H1 (cell line): ENCODE measurements around the gene XPNPEP1. TPM values are rescaled to one million over a fixed set of nuclear protein-coding genes. Genes with fewer than 3 reads are reported as not detected.

Source experiments
- CEBPB ChIP-seq: IDR thresholded peaks from 2 replicates; pipeline ENCODE4 v1.6.1; 2012; ENCODE audit warnings: low read depth, low read length
- NANOG ChIP-seq: IDR thresholded peaks from 2 replicates; pipeline ENCODE4 v1.6.1; 2011; ENCODE audit warnings: low read length, low read depth, mild to moderate bottlenecking, inconsistent platforms; ENCODE audit not compliant: insufficient read depth, poor library complexity, severe bottlenecking
- SIN3A ChIP-seq, 2 experiments: IDR thresholded peaks in 1 of 2; conservative IDR thresholded peaks in 1 of 2; 2 replicates each; pipeline ENCODE4 v1.6.1; 2011 to 2012; ENCODE audit warnings: low read length in 2 of 2, improper control_type of control experiment in 1 of 2, low read depth in 1 of 2, mild to moderate bottlenecking in 1 of 2
- polyA plus RNA-seq, 7 experiments: library from polyadenylated mRNA; depleted of rRNA in 3 of 7; stranded (reverse) in 5 of 7; unstranded in 2 of 7; fragments of >200 nt in 5 of 7; fragments of 200-250 nt in 2 of 7; gene quantifications; 1 replicate in 5 of 7; 2 replicates in 1 of 7; 4 replicates in 1 of 7; pipeline versions ENCODE4 v1.2.1 to v1.2.3, GENCODE V29; 2011 to 2013; ENCODE audit warnings: missing spikeins in 2 of 7, mixed read lengths in 2 of 7
- total RNA-seq: library from RNA; stranded (reverse); fragmentation: NEBNext Ultra II Directional; extraction: Animal tissue kit (Norgen Biotek cat#: 25700); gene quantifications from 2 replicates; pipeline ENCODE4 v1.2.1, GENCODE V29; 2021
- TF ChIP-seq, protein P1 (sequence below): fragments of 300-600 bp; sonication (generic); IDR thresholded peaks from 2 replicates; pipeline ENCODE4 v1.7.1; 2012; ENCODE audit warnings: low read length, moderate library complexity, mild to moderate bottlenecking, inconsistent platforms; ENCODE audit not compliant: insufficient replicate concordance
- TF ChIP-seq, protein P2 (sequence below): IDR thresholded peaks from 2 replicates; pipeline ENCODE4 v1.6.1; 2011; ENCODE audit warnings: low read depth, mild to moderate bottlenecking, low read length; ENCODE audit not compliant: insufficient read depth

XPNPEP1 gene
- total and polyA plus RNA-seq, 2 of the 8 experiments (the other 6 are each of a cell fraction or from before 2014, with no cell fraction given), result 61.1 to 201 TPM

DNA sequence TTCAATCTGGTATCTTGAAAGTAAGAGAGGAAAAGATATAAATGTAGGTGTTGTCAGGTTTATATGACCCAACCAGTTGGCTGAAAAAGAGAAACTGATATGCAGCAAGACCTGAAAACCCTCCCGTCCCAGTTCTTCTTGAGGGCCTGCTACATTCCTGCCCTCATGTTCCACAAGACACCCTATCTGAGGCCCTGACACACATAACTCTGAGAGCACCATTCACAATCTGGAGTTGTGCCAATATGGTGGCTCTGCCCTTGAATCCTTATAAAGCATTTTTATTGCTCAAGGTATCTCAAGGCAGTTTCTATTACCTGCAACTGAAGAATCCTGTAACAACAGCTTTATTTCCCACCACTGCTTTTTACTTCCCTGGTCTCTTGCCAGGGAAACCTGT, 17.0 kb downstream of the XPNPEP1 start (continued):
- TF ChIP-seq, protein P1, sequence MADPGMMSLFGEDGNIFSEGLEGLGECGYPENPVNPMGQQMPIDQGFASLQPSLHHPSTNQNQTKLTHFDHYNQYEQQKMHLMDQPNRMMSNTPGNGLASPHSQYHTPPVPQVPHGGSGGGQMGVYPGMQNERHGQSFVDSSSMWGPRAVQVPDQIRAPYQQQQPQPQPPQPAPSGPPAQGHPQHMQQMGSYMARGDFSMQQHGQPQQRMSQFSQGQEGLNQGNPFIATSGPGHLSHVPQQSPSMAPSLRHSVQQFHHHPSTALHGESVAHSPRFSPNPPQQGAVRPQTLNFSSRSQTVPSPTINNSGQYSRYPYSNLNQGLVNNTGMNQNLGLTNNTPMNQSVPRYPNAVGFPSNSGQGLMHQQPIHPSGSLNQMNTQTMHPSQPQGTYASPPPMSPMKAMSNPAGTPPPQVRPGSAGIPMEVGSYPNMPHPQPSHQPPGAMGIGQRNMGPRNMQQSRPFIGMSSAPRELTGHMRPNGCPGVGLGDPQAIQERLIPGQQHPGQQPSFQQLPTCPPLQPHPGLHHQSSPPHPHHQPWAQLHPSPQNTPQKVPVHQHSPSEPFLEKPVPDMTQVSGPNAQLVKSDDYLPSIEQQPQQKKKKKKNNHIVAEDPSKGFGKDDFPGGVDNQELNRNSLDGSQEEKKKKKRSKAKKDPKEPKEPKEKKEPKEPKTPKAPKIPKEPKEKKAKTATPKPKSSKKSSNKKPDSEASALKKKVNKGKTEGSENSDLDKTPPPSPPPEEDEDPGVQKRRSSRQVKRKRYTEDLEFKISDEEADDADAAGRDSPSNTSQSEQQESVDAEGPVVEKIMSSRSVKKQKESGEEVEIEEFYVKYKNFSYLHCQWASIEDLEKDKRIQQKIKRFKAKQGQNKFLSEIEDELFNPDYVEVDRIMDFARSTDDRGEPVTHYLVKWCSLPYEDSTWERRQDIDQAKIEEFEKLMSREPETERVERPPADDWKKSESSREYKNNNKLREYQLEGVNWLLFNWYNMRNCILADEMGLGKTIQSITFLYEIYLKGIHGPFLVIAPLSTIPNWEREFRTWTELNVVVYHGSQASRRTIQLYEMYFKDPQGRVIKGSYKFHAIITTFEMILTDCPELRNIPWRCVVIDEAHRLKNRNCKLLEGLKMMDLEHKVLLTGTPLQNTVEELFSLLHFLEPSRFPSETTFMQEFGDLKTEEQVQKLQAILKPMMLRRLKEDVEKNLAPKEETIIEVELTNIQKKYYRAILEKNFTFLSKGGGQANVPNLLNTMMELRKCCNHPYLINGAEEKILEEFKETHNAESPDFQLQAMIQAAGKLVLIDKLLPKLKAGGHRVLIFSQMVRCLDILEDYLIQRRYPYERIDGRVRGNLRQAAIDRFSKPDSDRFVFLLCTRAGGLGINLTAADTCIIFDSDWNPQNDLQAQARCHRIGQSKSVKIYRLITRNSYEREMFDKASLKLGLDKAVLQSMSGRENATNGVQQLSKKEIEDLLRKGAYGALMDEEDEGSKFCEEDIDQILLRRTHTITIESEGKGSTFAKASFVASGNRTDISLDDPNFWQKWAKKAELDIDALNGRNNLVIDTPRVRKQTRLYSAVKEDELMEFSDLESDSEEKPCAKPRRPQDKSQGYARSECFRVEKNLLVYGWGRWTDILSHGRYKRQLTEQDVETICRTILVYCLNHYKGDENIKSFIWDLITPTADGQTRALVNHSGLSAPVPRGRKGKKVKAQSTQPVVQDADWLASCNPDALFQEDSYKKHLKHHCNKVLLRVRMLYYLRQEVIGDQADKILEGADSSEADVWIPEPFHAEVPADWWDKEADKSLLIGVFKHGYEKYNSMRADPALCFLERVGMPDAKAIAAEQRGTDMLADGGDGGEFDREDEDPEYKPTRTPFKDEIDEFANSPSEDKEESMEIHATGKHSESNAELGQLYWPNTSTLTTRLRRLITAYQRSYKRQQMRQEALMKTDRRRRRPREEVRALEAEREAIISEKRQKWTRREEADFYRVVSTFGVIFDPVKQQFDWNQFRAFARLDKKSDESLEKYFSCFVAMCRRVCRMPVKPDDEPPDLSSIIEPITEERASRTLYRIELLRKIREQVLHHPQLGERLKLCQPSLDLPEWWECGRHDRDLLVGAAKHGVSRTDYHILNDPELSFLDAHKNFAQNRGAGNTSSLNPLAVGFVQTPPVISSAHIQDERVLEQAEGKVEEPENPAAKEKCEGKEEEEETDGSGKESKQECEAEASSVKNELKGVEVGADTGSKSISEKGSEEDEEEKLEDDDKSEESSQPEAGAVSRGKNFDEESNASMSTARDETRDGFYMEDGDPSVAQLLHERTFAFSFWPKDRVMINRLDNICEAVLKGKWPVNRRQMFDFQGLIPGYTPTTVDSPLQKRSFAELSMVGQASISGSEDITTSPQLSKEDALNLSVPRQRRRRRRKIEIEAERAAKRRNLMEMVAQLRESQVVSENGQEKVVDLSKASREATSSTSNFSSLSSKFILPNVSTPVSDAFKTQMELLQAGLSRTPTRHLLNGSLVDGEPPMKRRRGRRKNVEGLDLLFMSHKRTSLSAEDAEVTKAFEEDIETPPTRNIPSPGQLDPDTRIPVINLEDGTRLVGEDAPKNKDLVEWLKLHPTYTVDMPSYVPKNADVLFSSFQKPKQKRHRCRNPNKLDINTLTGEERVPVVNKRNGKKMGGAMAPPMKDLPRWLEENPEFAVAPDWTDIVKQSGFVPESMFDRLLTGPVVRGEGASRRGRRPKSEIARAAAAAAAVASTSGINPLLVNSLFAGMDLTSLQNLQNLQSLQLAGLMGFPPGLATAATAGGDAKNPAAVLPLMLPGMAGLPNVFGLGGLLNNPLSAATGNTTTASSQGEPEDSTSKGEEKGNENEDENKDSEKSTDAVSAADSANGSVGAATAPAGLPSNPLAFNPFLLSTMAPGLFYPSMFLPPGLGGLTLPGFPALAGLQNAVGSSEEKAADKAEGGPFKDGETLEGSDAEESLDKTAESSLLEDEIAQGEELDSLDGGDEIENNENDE, result no peak
- TF ChIP-seq SIN3A (conservative IDR thresholded peaks at IDR 0.05 in 1 of 2, IDR thresholded peaks at IDR 0.05 in 1 of 2; ENCODE audit: low read depth in 1 of 2, low read length in 2 of 2) (no peak), CEBPB (no peak), NANOG (no peak)
- TF ChIP-seq, protein P2, sequence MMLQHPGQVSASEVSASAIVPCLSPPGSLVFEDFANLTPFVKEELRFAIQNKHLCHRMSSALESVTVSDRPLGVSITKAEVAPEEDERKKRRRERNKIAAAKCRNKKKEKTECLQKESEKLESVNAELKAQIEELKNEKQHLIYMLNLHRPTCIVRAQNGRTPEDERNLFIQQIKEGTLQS, result no peak
